HG03432 (cell line): ENCODE data around the gene SLC22A23.
A peak's percentile ranks its signal among the peaks of the same experiment; 100 is the strongest.
"Not testable (repeated sequence)": the region's sequence is repeated elsewhere in the genome, so short reads cannot be mapped to it uniquely, and the experiment has no call there.

Source experiments
- ATAC-seq: cut with Tn5 transposase; IDR thresholded peaks from one replicate; pipeline ENCODE4 v1.9.1; 2021; ENCODE audit warnings: mild to moderate bottlenecking, moderate library complexity; ENCODE audit not compliant: unreplicated experiment

SLC22A23 gene

GRCh38 chr6:3252369-3252768 lies 204.5 kb downstream of the SLC22A23 start:
- no peak for ATAC-seq

GRCh38 chr6:3251462-3252314 lies 205.2 kb downstream of the SLC22A23 start:
- ATAC-seq = peak; percentile 82

GRCh38 chr6:3250231-3250675 lies 206.6 kb downstream of the SLC22A23 start:
- ATAC-seq = no peak

GRCh38 chr6:3249821-3250220 lies 207.0 kb downstream of the SLC22A23 start:
- no peak for ATAC-seq

- no peak for ATAC-seq
These were observed 209.3 kb downstream of the SLC22A23 start for GRCh38 chr6:3247255-3248146.

- no peak for ATAC-seq
These were observed 211.6 kb downstream of the SLC22A23 start for GRCh38 chr6:3245216-3245615.

GRCh38 chr6:3244832-3245161 lies 212.1 kb downstream of the SLC22A23 start:
- not testable (repeated sequence) for ATAC-seq

- no peak for ATAC-seq
These were observed 212.6 kb downstream of the SLC22A23 start for GRCh38 chr6:3244003-3244831.

GRCh38 chr6:3242768-3243167 lies 214.1 kb downstream of the SLC22A23 start:
- no peak for ATAC-seq

GRCh38 chr6:3241745-3242144 lies 215.1 kb downstream of the SLC22A23 start:
- not testable (repeated sequence) for ATAC-seq

GRCh38 chr6:3240595-3240994 lies 216.3 kb downstream of the SLC22A23 start:
- ATAC-seq = no peak

GRCh38 chr6:3239110-3239830 lies 217.6 kb downstream of the SLC22A23 start:
- ATAC-seq = no peak

GRCh38 chr6:3237761-3238662 lies 218.8 kb downstream of the SLC22A23 start:
- ATAC-seq = no peak

GRCh38 chr6:3236005-3236404 lies 220.8 kb downstream of the SLC22A23 start:
- no peak for ATAC-seq

GRCh38 chr6:3235486-3235885 lies 221.4 kb downstream of the SLC22A23 start:
- ATAC-seq = no peak

- no peak for ATAC-seq
These were observed 222.9 kb downstream of the SLC22A23 start for GRCh38 chr6:3233904-3234303.

GRCh38 chr6:3233321-3233720 lies 223.5 kb downstream of the SLC22A23 start:
- ATAC-seq = no peak

GRCh38 chr6:3232017-3232945 lies 224.6 kb downstream of the SLC22A23 start:
- no peak for ATAC-seq
